Lung (tissue), 12 donors: Measurements from ENCODE around the gene LPAR4. TPM values are rescaled to one million over a fixed set of nuclear protein-coding genes. Genes with fewer than 3 reads are reported as not detected.

Experiments used
- ATAC-seq: fragments of 200-7000 bp; cut with Tn5 transposase; one replicate; pipeline ENCODE4 v1.9.1; 2020; ENCODE audit warnings: moderate number of reproducible peaks; ENCODE audit not compliant: insufficient read depth, low FRiP score
- DNase-seq, 3 donors: peaks; one replicate each; pipeline ENCODE4 v3.0.0-alpha.2; 2013 to 2017
- H3K27ac ChIP-seq, 2 donors: one replicate each; pipeline ENCODE4 v1.5.1; 2013; ENCODE audit warnings: mild to moderate bottlenecking in 2 of 2, moderate library complexity in 2 of 2, control low read depth in 1 of 2, inconsistent platforms in 1 of 2, low read depth in 1 of 2, low read length in 1 of 2
- H3K27me3 ChIP-seq, 3 donors: one replicate each; pipeline ENCODE4 v1.5.1; 2013; ENCODE audit warnings: low read length in 2 of 3; ENCODE audit not compliant: control insufficient read depth in 3 of 3, insufficient read depth in 3 of 3
- H3K36me3 ChIP-seq, 4 donors: one replicate each; pipeline ENCODE4 v1.5.1; 2013; ENCODE audit warnings: low read length in 4 of 4, mild to moderate bottlenecking in 1 of 4, moderate library complexity in 1 of 4; ENCODE audit not compliant: control insufficient read depth in 4 of 4, insufficient read depth in 4 of 4
- H3K4me1 ChIP-seq, 5 donors: one replicate each; pipeline ENCODE4 v1.5.1; 2013; ENCODE audit warnings: low read length in 5 of 5, mild to moderate bottlenecking in 2 of 5, moderate library complexity in 1 of 5; ENCODE audit not compliant: control insufficient read depth in 5 of 5, insufficient read depth in 5 of 5
- H3K4me3 ChIP-seq: one replicate; pipeline ENCODE4 v1.5.1; 2013; ENCODE audit warnings: mild to moderate bottlenecking, control low read depth, moderate library complexity
- H3K9ac ChIP-seq, 2 donors: one replicate each; pipeline ENCODE4 v1.5.1; 2013; ENCODE audit warnings: low read length in 2 of 2, control low read depth in 1 of 2; ENCODE audit not compliant: insufficient read depth in 1 of 2
- H3K9me3 ChIP-seq, 4 donors: one replicate each; pipeline ENCODE4 v1.5.1; 2013; ENCODE audit warnings: low read length in 3 of 4, mild to moderate bottlenecking in 1 of 4, moderate library complexity in 1 of 4; ENCODE audit not compliant: control insufficient read depth in 4 of 4, insufficient read depth in 3 of 4
- CTCF ChIP-seq: IDR thresholded peaks from 2 replicates; pipeline ENCODE4 v1.5.1; 2012; ENCODE audit warnings: mild to moderate bottlenecking; ENCODE audit errors: control extremely low read depth, extremely low read depth
- WGBS, 2 donors: extraction: QIAGEN DNeasy Blood & Tissue Kit; methylation state at CpG; one replicate each; pipeline ENCODE4 v1.1.7; 2013; 5-methylcytosine and 5-hydroxymethylcytosine counted together
- polyA plus RNA-seq, 2 donors: library from polyadenylated mRNA; stranded (reverse); fragments of 200-250 nt; gene quantifications; one replicate each; pipeline ENCODE4 v1.2.1, GENCODE V29; 2013
- total RNA-seq, 2 donors: library from RNA; depleted of rRNA in 1 of 2; stranded (reverse); fragments of >200 nt in 1 of 2; gene quantifications; one replicate each; pipeline ENCODE4 v1.2.1, GENCODE V29; 2014 to 2021
- donor health status: control.
- donor health status: control.
- donor health status: Bipolar disorder and iron deficiency.
- donor health status: healthy.
- donor health status: DM: yes; HTN: yes; CAD: no.

LPAR4 gene
- total and polyA plus RNA-seq, 4 donors: 0.03 to 2.2 (median 0.30) TPM; not detected in 1

GRCh38 chrX:78769946-78770345, 22.4 kb downstream of the LPAR4 start:
- no peaks in the 10 kb centered on the region for H3K36me3 ChIP-seq
- H3K4me3 ChIP-seq: no peak overlapping the region
- DNase-seq: no peak
- no peaks in the 10 kb centered on the region for H3K4me1 ChIP-seq
- no peak for ATAC-seq
- peaks cover 0 to 2% (median 0%) of the 10 kb centered on the region in 4 donors for H3K9me3 ChIP-seq
- no peaks in the 10 kb centered on the region for H3K27me3 ChIP-seq
- no peak overlapping the region for H3K27ac ChIP-seq
- no peak for TF ChIP-seq CTCF
- no peak overlapping the region for H3K9ac ChIP-seq

GRCh38 chrX:78796916-78797315, 49.4 kb downstream of the LPAR4 start:
- peaks cover 0 to 3% (median 1%) of the 10 kb centered on the region in 4 donors for H3K9me3 ChIP-seq
- WGBS, 2 donors: 33 to 78% methylated on average over 1 of the region's 1 CpG
- H3K4me3 ChIP-seq: no peak overlapping the region
- H3K27me3 ChIP-seq: no peaks in the 10 kb centered on the region
- DNase-seq: no peak
- H3K27ac ChIP-seq: no peak overlapping the region
- no peaks in the 10 kb centered on the region for H3K4me1 ChIP-seq
- H3K36me3 ChIP-seq: no peaks in the 10 kb centered on the region
- no peak for ATAC-seq
- no peak for TF ChIP-seq CTCF
- H3K9ac ChIP-seq: no peak overlapping the region

DNA sequence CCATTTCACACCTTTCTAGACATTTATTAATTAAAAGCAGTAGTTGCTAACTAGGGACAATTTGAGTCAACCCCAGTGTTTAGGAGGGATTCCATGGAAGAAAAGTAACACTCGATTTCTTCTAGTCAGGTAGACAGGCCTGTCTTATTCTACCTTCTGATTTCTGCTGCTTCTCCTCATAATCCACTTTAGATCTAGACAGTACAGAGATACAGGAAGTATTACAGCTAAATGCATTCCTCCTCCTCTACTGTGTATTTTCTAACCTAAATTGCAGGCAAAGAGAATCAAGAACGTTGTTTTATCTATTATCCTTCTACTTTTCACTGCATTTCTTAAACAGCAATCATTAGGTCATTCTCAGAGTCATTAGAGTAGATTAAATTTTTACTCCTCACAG, 52.6 kb downstream of the LPAR4 start:
- H3K9ac ChIP-seq: no peak overlapping the region
- WGBS, 2 donors: 49 to 71% methylated on average over 2 of the region's 2 CpGs
- no peak for DNase-seq
- peaks cover 0 to 5% (median 2%) of the 10 kb centered on the region in 4 donors for H3K9me3 ChIP-seq
- H3K27ac ChIP-seq: no peak overlapping the region
- ATAC-seq: no peak
- no peaks in the 10 kb centered on the region for H3K36me3 ChIP-seq
- H3K27me3 ChIP-seq: no peaks in the 10 kb centered on the region
- no peak overlapping the region for H3K4me3 ChIP-seq
- no peaks in the 10 kb centered on the region for H3K4me1 ChIP-seq
- no peak for TF ChIP-seq CTCF

- Histone ChIP-seq H3K36me3 (no peaks in the 10 kb centered on the region), H3K4me3 (no peak overlapping the region), H3K9ac (no peak overlapping the region), H3K9me3 (peaks cover 0 to 5% (median 2%) of the 10 kb centered on the region in 4 donors), H3K4me1 (no peaks in the 10 kb centered on the region), H3K27ac (no peak overlapping the region), H3K27me3 (no peaks in the 10 kb centered on the region)
- no peak for TF ChIP-seq CTCF
- no peak for ATAC-seq
- DNase-seq: no peak
These were observed 53.2 kb downstream of the LPAR4 start for GRCh38 chrX:78800694-78801093.
